Spleen (tissue), 7 donors: ENCODE data around the gene NPLOC4.

Source experiments
- POLR2A ChIP-seq, 3 donors: fragments of 450-650 bp; IDR thresholded peaks; one replicate each; pipeline ENCODE4 v1.5.1; 2017; ENCODE audit warnings: antibody characterized with exemption in 3 of 3, mild to moderate bottlenecking in 1 of 3
- TF ChIP-seq, protein P1 (sequence below), 11 experiments: fragments of 200-600 bp in 7 of 11; fragments of 450-650 bp in 4 of 11; sonication (generic) in 4 of 11; IDR thresholded peaks in 8 of 11; conservative IDR thresholded peaks in 3 of 11; 1 replicate in 7 of 11; 2 replicates in 4 of 11; pipeline versions ENCODE4 v1.4.0 to v1.8.0; 2016 to 2021; ENCODE audit warnings: antibody characterized with exemption in 11 of 11, inconsistent platforms in 4 of 11, mild to moderate bottlenecking in 1 of 11
- donor health status: DM: no; HTN: no; CAD: no; lungs with moderate emphysema.
- donor health status: DM: no; HTN: no; CAD: no.
- donor health status: DM: no; HTN: no; CAD: no.

DNA sequence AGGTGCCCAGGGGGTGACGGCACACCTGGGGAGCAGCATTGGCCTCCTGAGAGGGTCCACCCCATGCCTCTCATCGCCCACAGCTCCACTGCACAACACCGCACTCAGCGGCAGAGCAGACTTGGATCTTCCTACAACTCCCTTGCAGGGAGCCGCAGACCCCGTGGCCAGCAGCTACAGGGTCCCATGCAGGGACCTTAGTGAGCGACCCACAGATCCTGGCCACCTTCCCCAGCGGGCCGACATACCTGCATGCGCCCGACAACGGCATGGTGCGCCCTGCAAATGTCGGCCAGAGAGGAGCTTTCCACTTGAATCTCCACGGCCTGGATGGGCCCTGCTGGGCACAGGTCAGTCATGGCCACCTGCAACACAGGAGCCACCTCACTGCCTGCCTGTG is 93.2 kb downstream of the NPLOC4 start:
- no peak for TF ChIP-seq POLR2A (IDR thresholded peaks at IDR 0.05)
- TF ChIP-seq, protein P1, sequence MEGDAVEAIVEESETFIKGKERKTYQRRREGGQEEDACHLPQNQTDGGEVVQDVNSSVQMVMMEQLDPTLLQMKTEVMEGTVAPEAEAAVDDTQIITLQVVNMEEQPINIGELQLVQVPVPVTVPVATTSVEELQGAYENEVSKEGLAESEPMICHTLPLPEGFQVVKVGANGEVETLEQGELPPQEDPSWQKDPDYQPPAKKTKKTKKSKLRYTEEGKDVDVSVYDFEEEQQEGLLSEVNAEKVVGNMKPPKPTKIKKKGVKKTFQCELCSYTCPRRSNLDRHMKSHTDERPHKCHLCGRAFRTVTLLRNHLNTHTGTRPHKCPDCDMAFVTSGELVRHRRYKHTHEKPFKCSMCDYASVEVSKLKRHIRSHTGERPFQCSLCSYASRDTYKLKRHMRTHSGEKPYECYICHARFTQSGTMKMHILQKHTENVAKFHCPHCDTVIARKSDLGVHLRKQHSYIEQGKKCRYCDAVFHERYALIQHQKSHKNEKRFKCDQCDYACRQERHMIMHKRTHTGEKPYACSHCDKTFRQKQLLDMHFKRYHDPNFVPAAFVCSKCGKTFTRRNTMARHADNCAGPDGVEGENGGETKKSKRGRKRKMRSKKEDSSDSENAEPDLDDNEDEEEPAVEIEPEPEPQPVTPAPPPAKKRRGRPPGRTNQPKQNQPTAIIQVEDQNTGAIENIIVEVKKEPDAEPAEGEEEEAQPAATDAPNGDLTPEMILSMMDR (IDR thresholded peaks at IDR 0.05 in 8 of 11, conservative IDR thresholded peaks at IDR 0.05 in 3 of 11): no peak
